Tibial nerve (tissue), 3 donors: ENCODE data around the gene NSMCE4A.

ENCODE experiments used
- POLR2A ChIP-seq, 2 donors: fragments of 450-650 bp; IDR thresholded peaks; one replicate each; pipeline ENCODE4 v1.6.1; 2017; ENCODE audit warnings: antibody characterized with exemption in 2 of 2, mild to moderate bottlenecking in 2 of 2, moderate library complexity in 2 of 2
- TF ChIP-seq, protein P1 (sequence below), 5 experiments: fragments of 200-600 bp in 3 of 5; fragments of 450-650 bp in 2 of 5; sonication (generic) in 3 of 5; IDR thresholded peaks; one replicate each; pipeline ENCODE4 v1.5.1; 2016 to 2019; ENCODE audit warnings: antibody characterized with exemption in 5 of 5, mild to moderate bottlenecking in 3 of 5, moderate library complexity in 2 of 5

DNA sequence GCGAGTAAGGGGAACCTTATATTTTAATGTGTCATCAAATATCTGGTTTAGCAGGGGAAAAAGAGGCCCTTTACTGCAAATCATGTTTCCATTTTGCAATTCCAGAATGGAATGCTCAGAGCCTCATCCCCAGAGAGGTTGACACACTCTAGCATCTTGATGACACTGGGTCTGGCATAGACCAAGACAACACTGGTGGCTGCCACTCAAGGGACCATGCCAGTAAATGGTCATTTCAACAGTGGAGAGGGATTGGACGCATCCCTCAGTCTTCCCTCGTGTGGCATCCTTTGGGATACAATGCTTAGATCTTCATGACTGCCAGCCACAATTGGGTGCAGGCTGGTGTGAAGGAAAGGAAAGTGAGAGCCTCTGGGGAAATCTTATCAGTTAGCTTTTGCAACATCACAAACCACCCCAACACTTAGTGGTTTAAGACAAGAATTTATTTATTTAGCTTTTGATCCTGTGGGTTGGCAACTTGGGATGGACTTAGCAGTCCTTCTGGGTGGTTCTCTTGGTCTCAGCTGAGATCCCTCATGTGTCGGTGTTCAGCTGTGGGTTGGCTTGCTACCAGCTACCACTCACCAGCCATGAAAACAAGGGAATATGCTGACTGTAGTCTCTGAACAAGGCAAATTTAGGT lies 35.5 kb upstream of the NSMCE4A start:
- TF ChIP-seq, protein P1, sequence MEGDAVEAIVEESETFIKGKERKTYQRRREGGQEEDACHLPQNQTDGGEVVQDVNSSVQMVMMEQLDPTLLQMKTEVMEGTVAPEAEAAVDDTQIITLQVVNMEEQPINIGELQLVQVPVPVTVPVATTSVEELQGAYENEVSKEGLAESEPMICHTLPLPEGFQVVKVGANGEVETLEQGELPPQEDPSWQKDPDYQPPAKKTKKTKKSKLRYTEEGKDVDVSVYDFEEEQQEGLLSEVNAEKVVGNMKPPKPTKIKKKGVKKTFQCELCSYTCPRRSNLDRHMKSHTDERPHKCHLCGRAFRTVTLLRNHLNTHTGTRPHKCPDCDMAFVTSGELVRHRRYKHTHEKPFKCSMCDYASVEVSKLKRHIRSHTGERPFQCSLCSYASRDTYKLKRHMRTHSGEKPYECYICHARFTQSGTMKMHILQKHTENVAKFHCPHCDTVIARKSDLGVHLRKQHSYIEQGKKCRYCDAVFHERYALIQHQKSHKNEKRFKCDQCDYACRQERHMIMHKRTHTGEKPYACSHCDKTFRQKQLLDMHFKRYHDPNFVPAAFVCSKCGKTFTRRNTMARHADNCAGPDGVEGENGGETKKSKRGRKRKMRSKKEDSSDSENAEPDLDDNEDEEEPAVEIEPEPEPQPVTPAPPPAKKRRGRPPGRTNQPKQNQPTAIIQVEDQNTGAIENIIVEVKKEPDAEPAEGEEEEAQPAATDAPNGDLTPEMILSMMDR (IDR thresholded peaks at IDR 0.05) = no peak
- no peak for TF ChIP-seq POLR2A (IDR thresholded peaks at IDR 0.05)
